GM23338 (cell line): ENCODE measurements around the gene MAP3K6. TPM values are rescaled to one million over a fixed set of nuclear protein-coding genes. Genes with fewer than 3 reads are reported as not detected.

ENCODE experiments used
- ATAC-seq: fragments of 200-7000 bp; cut with Tn5 transposase; 3 replicates; pipeline ENCODE4 v1.9.1; 2020
- DNase-seq: peaks from one replicate; pipeline ENCODE4 v3.0.0-alpha.2; 2015; ENCODE audit warnings: low spot score
- H2AFZ ChIP-seq: fragments of 200-600 bp; sonication (generic); 2 replicates; pipeline ENCODE4 v1.8.0; 2016; ENCODE audit warnings: antibody characterized with exemption, mild to moderate bottlenecking, moderate library complexity
- H3F3A ChIP-seq: fragments of 200-600 bp; sonication (generic); replicated peaks from 2 replicates; pipeline ENCODE4 v1.8.0; 2017; ENCODE audit warnings: antibody characterized with exemption, mixed run types, low read depth
- H3K27ac ChIP-seq: fragments of 200-600 bp; sonication (generic); 2 replicates; pipeline ENCODE4 v1.6.1; 2016; ENCODE audit warnings: low read depth
- H3K27me3 ChIP-seq: fragments of 200-600 bp; sonication (generic); 2 replicates; pipeline ENCODE4 v1.8.0; 2016; ENCODE audit warnings: mild to moderate bottlenecking, mixed run types, moderate library complexity; ENCODE audit not compliant: insufficient read depth
- H3K36me3 ChIP-seq: fragments of 200-600 bp; sonication (generic); 2 replicates; pipeline ENCODE4 v1.8.0; 2016; ENCODE audit warnings: mild to moderate bottlenecking; ENCODE audit not compliant: insufficient read depth
- H3K4me1 ChIP-seq: fragments of 200-600 bp; sonication (generic); 2 replicates; pipeline ENCODE4 v1.8.0; 2016; ENCODE audit warnings: mild to moderate bottlenecking, moderate library complexity; ENCODE audit not compliant: insufficient read depth
- H3K4me2 ChIP-seq: fragments of 200-600 bp; sonication (generic); 2 replicates; pipeline ENCODE4 v1.7.1; 2017; ENCODE audit warnings: mixed run types
- H3K4me3 ChIP-seq: fragments of 200-600 bp; sonication (generic); 2 replicates; pipeline ENCODE4 v1.6.1; 2016; ENCODE audit warnings: mixed run types
- H3K79me2 ChIP-seq: fragments of 200-600 bp; sonication (generic); replicated peaks from 2 replicates; pipeline ENCODE4 v1.8.0; 2017; ENCODE audit warnings: mild to moderate bottlenecking; ENCODE audit not compliant: insufficient read depth
- H3K9me2 ChIP-seq: fragments of 200-600 bp; sonication (generic); 2 replicates; pipeline ENCODE4 v1.8.0; 2017; ENCODE audit not compliant: insufficient read depth
- H4K20me1 ChIP-seq: fragments of 200-600 bp; sonication (generic); replicated peaks from 2 replicates; pipeline ENCODE4 v1.8.0; 2017; ENCODE audit warnings: mild to moderate bottlenecking; ENCODE audit not compliant: insufficient read depth
- H3K27ac Mint-ChIP-seq: 2 replicates; pipeline ENCODE4 v1.8.0; 2020; ENCODE audit warnings: inconsistent platforms, mild to moderate bottlenecking, moderate library complexity, mixed read lengths
- H3K27me3 Mint-ChIP-seq: 3 replicates; pipeline ENCODE4 v1.8.0; 2022; ENCODE audit warnings: low read depth, mild to moderate bottlenecking, moderate library complexity, mixed read lengths, inconsistent platforms; ENCODE audit not compliant: insufficient read depth, poor library complexity
- H3K36me3 Mint-ChIP-seq: 3 replicates; pipeline ENCODE4 v1.8.0; 2021; ENCODE audit warnings: low read depth, mild to moderate bottlenecking, inconsistent platforms, moderate library complexity, mixed read lengths
- H3K4me1 Mint-ChIP-seq: 3 replicates; pipeline ENCODE4 v1.8.0; 2020; ENCODE audit warnings: mild to moderate bottlenecking, inconsistent platforms, mixed read lengths
- H3K4me3 Mint-ChIP-seq: 3 replicates; pipeline ENCODE4 v1.8.0; 2021; ENCODE audit warnings: moderate library complexity, mild to moderate bottlenecking, inconsistent platforms, mixed read lengths
- H3K9me3 Mint-ChIP-seq: 3 replicates; pipeline ENCODE4 v1.8.0; 2020; ENCODE audit warnings: moderate library complexity, mild to moderate bottlenecking, inconsistent platforms, mixed read lengths
- CREB1 ChIP-seq: fragments of 250-450 bp; sonication (Bioruptor Pico); IDR thresholded peaks from 2 replicates; pipeline ENCODE4 v1.5.0; 2020; ENCODE audit warnings: low read depth, mild to moderate bottlenecking, moderate library complexity
- EZH2 ChIP-seq: fragments of 200-600 bp; sonication (generic); IDR thresholded peaks from one replicate; pipeline ENCODE4 v1.8.0; 2017; ENCODE audit warnings: antibody characterized with exemption, mild to moderate bottlenecking, low read depth; ENCODE audit not compliant: unreplicated experiment
- EZH2phosphoT487 ChIP-seq: fragments of 200-600 bp; sonication (generic); IDR thresholded peaks from one replicate; pipeline ENCODE4 v1.8.1; 2018; ENCODE audit warnings: antibody characterized with exemption; ENCODE audit not compliant: unreplicated experiment
- NANOG ChIP-seq: IDR thresholded peaks from 2 replicates; pipeline ENCODE4 v1.6.1; 2016; ENCODE audit warnings: antibody characterized with exemption, borderline replicate concordance
- STAT1 ChIP-seq: IDR thresholded peaks from one replicate; pipeline ENCODE4 v1.6.1; 2016; ENCODE audit warnings: antibody characterized with exemption; ENCODE audit not compliant: unreplicated experiment
- ZNF114 ChIP-seq: fragments of 250-450 bp; sonication (Bioruptor Pico); IDR thresholded peaks from 2 replicates; pipeline ENCODE4 v1.5.0; 2020; ENCODE audit warnings: mild to moderate bottlenecking, moderate library complexity
- ZNF331 ChIP-seq: fragments of 250-450 bp; sonication (Bioruptor Pico); IDR thresholded peaks from 2 replicates; pipeline ENCODE4 v1.5.0; 2020; ENCODE audit warnings: low read depth, mild to moderate bottlenecking, moderate library complexity
- polyA plus RNA-seq: library from polyadenylated mRNA; unstranded; fragments of >200 nt; fragmentation: Nextera tagmentation; extraction: Ambion mirVana; gene quantifications from 2 replicates; pipeline ENCODE4 v1.2.1, GENCODE V29; 2016
- total RNA-seq: library from RNA; depleted of rRNA; stranded (reverse); fragments of >200 nt; shearing (Covaris generic); gene quantifications from 2 replicates; pipeline ENCODE4 v1.2.3, GENCODE V29; 2014
- TF ChIP-seq, protein P1 (sequence below): IDR thresholded peaks from one replicate; pipeline ENCODE4 v1.6.1; 2018; ENCODE audit warnings: antibody characterized with exemption; ENCODE audit not compliant: unreplicated experiment
- TF ChIP-seq, protein P2 (sequence below): IDR thresholded peaks from 2 replicates; pipeline ENCODE4 v1.6.1; 2016; ENCODE audit warnings: antibody characterized with exemption
- TF ChIP-seq, protein P3 (sequence below): fragments of 250-450 bp; sonication (Bioruptor Pico); IDR thresholded peaks from 2 replicates; pipeline ENCODE4 v1.5.0; 2020; ENCODE audit warnings: mild to moderate bottlenecking, moderate library complexity

Gene MAP3K6
- total and polyA plus RNA-seq, 2 experiments from 2014 or later: 8.2 to 10.6 TPM

DNA sequence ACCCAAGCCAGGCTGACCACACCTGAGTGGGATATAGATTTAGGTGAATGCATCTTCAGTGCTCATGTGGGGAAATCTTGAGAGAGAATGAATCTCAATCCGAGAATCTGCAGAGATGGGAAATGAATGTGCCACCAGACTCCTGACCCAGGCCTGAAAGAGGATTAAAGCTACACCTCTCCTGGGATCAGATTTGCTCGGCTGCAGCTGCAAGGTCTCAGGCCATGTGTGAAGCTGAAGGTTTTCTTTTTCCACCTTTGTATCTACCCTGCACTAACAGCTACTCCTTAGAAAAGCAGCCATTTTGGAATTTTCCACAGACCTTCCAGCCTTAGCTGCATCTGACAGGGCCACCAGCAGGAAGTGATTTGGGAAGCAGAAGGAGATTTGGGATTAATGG lies 43.9 kb upstream of the MAP3K6 start:
- peaks cover 16% of the 10 kb centered on the region for H3K4me1 Mint-ChIP-seq
- H3K36me3 Mint-ChIP-seq: peaks cover 78% of the 10 kb centered on the region
- Histone ChIP-seq H2AFZ (no peak overlapping the region), H3K36me3 (peaks cover 22% of the 10 kb centered on the region), H3K4me1 (peaks cover 6% of the 10 kb centered on the region; the same call in 1 of the 2 replicates), H3K4me2 (no peak overlapping the region), H3K79me2 (no peaks in the 10 kb centered on the region), H4K20me1 (no peaks in the 10 kb centered on the region), H3K27me3 (no peaks in the 10 kb centered on the region), H3K4me3 (no peak overlapping the region), H3F3A (no peaks in the 10 kb centered on the region), H3K27ac (no peak overlapping the region), H3K9me2 (no peaks in the 10 kb centered on the region)
- H3K27me3 Mint-ChIP-seq: peaks cover 3% of the 10 kb centered on the region
- ATAC-seq (no peak), DNase-seq (no peak)
- TF ChIP-seq CREB1 (CRISPR knock-in tag) (no peak), ZNF114 (CRISPR knock-in tag) (no peak), EZH2phosphoT487 (no peak)
- TF ChIP-seq, protein P1, sequence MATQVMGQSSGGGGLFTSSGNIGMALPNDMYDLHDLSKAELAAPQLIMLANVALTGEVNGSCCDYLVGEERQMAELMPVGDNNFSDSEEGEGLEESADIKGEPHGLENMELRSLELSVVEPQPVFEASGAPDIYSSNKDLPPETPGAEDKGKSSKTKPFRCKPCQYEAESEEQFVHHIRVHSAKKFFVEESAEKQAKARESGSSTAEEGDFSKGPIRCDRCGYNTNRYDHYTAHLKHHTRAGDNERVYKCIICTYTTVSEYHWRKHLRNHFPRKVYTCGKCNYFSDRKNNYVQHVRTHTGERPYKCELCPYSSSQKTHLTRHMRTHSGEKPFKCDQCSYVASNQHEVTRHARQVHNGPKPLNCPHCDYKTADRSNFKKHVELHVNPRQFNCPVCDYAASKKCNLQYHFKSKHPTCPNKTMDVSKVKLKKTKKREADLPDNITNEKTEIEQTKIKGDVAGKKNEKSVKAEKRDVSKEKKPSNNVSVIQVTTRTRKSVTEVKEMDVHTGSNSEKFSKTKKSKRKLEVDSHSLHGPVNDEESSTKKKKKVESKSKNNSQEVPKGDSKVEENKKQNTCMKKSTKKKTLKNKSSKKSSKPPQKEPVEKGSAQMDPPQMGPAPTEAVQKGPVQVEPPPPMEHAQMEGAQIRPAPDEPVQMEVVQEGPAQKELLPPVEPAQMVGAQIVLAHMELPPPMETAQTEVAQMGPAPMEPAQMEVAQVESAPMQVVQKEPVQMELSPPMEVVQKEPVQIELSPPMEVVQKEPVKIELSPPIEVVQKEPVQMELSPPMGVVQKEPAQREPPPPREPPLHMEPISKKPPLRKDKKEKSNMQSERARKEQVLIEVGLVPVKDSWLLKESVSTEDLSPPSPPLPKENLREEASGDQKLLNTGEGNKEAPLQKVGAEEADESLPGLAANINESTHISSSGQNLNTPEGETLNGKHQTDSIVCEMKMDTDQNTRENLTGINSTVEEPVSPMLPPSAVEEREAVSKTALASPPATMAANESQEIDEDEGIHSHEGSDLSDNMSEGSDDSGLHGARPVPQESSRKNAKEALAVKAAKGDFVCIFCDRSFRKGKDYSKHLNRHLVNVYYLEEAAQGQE: no peak
- H3K4me3 Mint-ChIP-seq: no peak overlapping the region
- no peak overlapping the region for H3K27ac Mint-ChIP-seq
- H3K9me3 Mint-ChIP-seq: no peaks in the 10 kb centered on the region

DNA sequence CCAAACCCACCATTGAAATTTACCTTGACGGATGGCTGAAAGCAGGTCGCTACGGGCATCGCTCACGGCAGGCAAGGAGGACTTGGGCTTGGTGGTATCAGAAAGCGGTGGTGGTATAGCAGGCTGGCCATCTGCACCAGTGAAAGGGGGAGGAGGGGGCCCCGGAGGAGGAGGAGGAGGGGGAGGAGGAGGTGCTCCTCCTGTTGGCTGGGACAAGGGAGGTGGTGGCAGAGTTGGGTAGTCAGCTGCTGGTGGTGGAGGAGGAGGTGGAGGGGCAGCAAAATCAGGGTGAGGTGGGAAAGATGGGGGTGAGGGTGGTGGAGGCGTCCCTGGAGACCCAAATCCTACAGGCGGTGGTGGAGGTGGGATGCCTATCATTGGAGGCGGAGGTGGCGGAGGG lies 42.9 kb upstream of the MAP3K6 start:
- H3K79me2 ChIP-seq: no peaks in the 10 kb centered on the region
- H3K27ac ChIP-seq: no peak overlapping the region
- peaks cover 3% of the 10 kb centered on the region for H3K27me3 Mint-ChIP-seq
- no peak overlapping the region for H3K4me3 Mint-ChIP-seq
- H3K36me3 Mint-ChIP-seq: peaks cover 69% of the 10 kb centered on the region
- no peaks in the 10 kb centered on the region for H3K9me3 Mint-ChIP-seq
- H2AFZ ChIP-seq: no peak overlapping the region
- H3K4me3 ChIP-seq: no peak overlapping the region
- ATAC-seq: no peak
- H3F3A ChIP-seq: no peaks in the 10 kb centered on the region; the same call in 1 of the 2 replicates
- no peak for DNase-seq
- H4K20me1 ChIP-seq: no peaks in the 10 kb centered on the region
- H3K9me2 ChIP-seq: no peaks in the 10 kb centered on the region
- H3K4me2 ChIP-seq: no peak overlapping the region
- H3K36me3 ChIP-seq: peaks cover 20% of the 10 kb centered on the region
- H3K27ac Mint-ChIP-seq: no peak overlapping the region
- H3K4me1 Mint-ChIP-seq: peaks cover 26% of the 10 kb centered on the region
- peaks cover 16% of the 10 kb centered on the region for H3K4me1 ChIP-seq
- H3K27me3 ChIP-seq: no peaks in the 10 kb centered on the region
- no peak for TF ChIP-seq EZH2
- TF ChIP-seq STAT1: no peak
- no peak for TF ChIP-seq EZH2phosphoT487
- TF ChIP-seq, protein P2, sequence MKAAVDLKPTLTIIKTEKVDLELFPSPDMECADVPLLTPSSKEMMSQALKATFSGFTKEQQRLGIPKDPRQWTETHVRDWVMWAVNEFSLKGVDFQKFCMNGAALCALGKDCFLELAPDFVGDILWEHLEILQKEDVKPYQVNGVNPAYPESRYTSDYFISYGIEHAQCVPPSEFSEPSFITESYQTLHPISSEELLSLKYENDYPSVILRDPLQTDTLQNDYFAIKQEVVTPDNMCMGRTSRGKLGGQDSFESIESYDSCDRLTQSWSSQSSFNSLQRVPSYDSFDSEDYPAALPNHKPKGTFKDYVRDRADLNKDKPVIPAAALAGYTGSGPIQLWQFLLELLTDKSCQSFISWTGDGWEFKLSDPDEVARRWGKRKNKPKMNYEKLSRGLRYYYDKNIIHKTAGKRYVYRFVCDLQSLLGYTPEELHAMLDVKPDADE: no peak
- TF ChIP-seq, protein P3, sequence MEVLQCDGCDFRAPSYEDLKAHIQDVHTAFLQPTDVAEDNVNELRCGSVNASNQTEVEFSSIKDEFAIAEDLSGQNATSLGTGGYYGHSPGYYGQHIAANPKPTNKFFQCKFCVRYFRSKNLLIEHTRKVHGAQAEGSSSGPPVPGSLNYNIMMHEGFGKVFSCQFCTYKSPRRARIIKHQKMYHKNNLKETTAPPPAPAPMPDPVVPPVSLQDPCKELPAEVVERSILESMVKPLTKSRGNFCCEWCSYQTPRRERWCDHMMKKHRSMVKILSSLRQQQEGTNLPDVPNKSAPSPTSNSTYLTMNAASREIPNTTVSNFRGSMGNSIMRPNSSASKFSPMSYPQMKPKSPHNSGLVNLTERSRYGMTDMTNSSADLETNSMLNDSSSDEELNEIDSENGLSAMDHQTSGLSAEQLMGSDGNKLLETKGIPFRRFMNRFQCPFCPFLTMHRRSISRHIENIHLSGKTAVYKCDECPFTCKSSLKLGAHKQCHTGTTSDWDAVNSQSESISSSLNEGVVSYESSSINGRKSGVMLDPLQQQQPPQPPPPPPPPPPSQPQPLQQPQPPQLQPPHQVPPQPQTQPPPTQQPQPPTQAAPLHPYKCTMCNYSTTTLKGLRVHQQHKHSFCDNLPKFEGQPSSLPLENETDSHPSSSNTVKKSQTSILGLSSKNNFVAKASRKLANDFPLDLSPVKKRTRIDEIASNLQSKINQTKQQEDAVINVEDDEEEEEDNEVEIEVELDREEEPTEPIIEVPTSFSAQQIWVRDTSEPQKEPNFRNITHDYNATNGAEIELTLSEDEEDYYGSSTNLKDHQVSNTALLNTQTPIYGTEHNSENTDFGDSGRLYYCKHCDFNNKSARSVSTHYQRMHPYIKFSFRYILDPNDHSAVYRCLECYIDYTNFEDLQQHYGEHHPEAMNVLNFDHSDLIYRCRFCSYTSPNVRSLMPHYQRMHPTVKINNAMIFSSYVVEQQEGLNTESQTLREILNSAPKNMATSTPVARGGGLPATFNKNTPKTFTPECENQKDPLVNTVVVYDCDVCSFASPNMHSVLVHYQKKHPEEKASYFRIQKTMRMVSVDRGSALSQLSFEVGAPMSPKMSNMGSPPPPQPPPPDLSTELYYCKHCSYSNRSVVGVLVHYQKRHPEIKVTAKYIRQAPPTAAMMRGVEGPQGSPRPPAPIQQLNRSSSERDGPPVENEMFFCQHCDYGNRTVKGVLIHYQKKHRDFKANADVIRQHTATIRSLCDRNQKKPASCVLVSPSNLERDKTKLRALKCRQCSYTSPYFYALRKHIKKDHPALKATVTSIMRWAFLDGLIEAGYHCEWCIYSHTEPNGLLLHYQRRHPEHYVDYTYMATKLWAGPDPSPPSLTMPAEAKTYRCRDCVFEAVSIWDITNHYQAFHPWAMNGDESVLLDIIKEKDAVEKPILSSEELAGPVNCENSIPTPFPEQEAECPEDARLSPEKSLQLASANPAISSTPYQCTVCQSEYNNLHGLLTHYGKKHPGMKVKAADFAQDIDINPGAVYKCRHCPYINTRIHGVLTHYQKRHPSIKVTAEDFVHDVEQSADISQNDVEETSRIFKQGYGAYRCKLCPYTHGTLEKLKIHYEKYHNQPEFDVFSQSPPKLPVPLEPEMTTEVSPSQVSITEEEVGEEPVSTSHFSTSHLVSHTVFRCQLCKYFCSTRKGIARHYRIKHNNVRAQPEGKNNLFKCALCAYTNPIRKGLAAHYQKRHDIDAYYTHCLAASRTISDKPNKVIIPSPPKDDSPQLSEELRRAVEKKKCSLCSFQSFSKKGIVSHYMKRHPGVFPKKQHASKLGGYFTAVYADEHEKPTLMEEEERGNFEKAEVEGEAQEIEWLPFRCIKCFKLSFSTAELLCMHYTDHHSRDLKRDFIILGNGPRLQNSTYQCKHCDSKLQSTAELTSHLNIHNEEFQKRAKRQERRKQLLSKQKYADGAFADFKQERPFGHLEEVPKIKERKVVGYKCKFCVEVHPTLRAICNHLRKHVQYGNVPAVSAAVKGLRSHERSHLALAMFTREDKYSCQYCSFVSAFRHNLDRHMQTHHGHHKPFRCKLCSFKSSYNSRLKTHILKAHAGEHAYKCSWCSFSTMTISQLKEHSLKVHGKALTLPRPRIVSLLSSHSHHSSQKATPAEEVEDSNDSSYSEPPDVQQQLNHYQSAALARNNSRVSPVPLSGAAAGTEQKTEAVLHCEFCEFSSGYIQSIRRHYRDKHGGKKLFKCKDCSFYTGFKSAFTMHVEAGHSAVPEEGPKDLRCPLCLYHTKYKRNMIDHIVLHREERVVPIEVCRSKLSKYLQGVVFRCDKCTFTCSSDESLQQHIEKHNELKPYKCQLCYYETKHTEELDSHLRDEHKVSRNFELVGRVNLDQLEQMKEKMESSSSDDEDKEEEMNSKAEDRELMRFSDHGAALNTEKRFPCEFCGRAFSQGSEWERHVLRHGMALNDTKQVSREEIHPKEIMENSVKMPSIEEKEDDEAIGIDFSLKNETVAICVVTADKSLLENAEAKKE (CRISPR knock-in tag): no peak
- TF ChIP-seq ZNF331 (CRISPR knock-in tag): no peak
- no peak for TF ChIP-seq NANOG
